ENCODE results near the gene EPHA4.
"Not testable (repeated sequence)": the region's sequence is repeated elsewhere in the genome, so short reads cannot be mapped to it uniquely, and the experiment has no call there.

Gene EPHA4

GRCh38 chr2:221532641-221533040 is 39.5 kb downstream of the EPHA4 start:
- DNase-seq, result no peak

DNA sequence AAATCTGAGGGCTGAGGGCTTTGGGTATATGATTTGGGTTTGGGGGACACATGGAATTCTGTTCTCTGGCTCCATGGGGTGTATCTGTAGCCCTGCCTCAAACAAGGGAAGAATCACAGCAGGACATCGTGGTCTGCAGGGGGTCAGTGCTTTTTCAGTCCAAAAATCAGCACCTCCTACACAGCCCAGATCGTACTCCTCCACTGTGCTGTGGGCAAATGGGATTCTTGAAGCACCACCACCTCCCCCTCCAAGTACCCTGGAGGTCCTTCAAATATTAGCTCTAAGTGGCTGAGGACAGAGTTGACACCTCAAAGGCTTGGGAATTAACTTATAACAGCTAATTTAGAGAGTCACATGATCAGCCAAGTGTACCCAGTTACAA is 41.5 kb downstream of the EPHA4 start:
- no peak for DNase-seq

DNA sequence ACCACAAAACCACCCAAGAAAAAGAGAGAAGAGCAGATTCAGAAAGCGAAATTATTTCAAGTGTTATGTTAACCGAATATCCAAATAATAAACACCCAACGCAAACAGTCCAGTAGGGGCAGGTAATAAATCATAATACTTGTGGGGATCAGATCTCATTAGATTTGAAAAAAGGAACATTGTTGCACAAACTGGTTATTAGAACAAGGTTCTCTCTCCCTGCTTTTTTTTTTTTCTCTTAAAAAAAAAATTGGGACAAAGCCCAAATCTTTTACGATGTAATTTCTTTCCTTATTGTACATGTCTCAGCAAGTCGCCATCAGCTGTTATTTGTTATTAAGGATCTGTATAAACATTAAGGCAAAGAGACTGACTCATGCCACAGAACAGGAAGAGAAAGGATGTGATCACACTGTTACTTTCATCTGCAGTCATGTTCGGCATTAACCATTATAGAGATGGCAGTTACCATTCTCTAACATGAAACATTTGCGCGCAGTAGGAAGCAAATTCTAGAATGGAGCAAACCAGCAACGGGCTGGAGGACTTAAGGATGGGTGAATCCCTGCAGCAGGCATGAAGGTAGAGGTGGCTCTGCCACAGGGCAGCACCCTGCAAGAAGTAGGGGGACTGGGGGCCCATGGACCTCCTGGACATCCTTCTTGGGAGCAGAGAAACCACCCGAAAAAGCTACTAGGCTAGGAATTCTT is 42.0 kb downstream of the EPHA4 start:
- DNase-seq, result peak; percentile 50

DNA sequence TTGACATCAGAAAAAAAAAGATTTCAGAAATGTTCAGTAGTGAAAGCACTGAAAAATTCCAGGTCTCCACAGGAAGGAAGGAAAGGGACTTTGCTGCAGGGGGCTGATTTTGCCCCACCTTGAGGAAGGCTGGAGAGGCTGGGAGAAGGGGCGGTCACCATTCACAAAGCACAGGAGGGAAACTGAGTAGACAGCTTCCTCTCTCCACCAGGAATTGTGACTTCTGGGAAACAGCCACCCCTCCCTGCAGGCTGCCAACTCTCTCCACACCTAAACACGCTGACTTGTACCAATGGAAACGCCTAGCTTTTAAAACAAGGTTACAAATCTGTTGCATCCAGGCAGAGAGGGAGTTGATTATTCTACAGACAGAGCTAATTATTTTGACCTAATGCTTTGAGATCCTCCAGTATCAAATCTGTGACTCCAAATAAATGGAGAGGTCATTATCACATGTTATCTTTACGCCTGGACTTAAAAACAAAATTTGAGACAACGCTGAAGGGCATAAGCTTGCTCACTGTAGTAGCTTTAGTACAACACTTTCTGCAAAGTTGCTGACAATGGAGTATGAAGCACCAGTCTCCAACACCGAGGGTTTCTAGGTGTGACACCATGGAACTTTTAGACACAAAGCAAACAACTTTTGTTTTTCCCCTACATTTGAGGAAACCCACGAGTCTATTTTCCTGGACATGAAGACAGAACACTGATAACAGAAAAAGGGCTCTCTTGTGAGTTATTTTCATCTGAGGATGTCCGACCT is 42.7 kb downstream of the EPHA4 start:
- DNase-seq, result no peak

DNA sequence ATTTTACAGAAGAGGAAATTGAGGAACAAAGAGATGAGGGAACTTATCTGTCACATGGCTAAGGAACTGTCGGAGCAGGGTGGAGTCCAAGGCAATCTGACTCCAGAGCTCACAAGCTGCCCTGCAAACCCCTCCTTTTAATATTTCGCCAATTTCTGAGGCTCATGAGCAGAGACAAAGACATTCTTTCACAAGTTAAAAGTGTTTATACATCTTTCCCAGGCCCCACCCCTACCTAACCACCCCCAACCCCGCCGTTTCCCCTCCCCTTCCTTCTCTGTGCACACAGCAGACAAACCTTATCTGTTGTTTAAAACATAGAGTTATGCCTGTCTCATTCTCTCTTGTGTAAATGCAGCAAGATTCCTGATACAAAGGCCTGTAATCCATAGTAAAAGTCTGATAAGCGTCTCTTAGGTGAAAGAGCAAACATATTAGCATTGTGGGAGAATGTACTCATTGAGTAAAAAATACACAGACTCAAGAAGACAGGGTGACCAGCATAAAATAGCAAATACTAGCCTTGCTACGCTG is 44.3 kb downstream of the EPHA4 start:
- DNase-seq, result peak; percentile 4

DNA sequence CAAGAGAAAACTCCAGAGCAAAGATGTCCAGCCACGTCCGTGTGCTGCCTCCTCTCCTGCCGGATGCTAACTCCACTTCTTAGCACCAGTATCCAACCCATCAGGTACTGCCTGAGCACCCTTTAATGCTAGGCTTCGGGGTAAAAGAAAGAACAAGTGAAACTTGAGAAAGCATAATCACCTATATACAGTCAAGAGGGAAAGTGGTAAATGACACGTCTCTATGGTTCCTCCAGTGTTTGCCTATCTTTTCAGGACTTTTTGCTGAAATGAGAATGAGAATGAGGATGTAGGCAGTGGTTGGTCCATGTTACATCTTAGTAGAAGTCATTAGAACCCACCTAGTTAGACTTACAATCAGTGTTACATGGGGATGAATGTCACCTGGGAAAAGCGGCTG is 47.9 kb downstream of the EPHA4 start:
- DNase-seq, result no peak

DNA sequence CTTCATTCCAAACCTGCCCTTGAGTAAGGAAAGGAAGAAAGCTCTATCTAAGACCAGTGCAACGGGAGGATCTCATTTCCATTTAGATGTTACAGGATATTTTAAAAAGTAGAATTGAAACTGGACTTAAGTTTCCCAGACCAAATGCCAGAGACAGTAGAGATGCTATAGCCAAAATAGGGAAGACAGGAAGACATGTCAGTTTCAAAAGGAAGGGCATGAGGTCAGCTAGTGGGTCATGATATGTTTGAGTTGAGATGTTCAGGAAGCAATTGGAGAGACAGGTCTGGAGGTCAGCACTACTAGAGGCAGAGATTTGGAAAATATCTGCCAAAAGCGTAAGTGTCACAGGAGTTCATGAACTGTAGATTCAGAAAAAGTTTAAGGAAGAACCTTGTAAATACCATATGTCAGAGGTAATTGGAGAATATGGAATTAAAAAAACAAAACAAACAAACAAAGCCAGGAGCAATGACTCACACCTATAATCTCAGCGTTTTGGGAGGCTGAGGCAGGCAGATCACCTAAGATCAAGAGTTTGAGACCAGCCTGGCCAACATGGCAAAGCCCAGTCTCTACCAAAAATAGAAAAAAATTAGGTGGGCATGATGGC is 50.8 kb downstream of the EPHA4 start:
- DNase-seq, result no peak

GRCh38 chr2:221518935-221519625 is 53.0 kb downstream of the EPHA4 start:
- no peak for DNase-seq

DNA sequence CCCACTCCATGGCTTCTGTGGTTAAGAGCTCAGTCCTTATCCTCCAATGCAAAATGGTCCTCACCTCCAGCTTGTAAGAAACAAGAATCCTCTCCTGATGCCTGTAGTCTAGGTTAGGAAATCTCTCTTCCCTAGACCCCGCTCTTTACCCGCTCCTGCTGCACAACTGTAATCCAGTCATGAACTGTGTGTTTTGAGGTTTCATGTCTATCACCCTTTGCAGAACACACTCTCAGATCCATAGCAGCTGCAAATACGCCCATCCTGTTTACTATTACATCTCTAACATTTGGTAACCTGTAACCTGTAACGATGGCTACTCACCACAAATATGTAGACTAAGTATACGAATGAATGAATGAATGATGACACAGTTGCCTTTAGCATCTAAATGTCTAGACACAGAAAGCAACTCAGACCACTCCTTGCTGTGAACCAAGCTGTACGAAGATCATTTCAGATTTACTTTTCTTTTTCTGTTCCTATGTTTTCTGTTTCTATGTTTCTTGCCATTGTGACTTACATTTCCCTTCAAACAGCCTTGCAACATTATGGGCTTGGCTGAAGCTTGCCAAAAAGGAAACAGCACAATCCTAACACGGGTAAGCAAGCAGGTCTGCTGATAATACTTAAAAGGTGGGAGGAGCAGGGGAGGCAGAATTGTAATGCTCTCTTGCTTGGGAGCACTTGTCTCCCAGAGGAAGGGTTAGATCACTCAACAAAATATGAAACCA is 53.7 kb downstream of the EPHA4 start:
- no peak for DNase-seq

DNA sequence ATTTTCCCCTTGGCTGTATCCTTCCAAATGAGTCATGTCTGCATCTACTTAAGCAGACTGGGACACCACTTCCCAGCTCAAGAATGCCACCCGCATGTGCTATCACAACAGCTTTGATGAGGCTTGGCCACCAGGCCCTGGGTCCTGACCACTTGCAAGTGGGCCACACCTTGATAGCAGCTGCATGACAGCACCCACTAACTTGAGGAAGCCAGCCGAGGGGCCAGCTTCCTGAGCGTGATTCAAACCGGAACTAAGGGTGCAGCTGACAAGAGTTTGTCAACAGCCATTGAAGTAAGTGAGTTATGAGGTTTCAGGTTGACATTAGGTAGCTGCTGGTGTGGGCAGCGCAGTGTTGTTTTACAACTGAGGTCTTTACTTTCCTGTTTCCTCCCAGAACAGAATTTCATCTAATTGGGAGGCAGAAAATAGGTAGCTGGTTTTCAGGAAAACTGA is 54.4 kb downstream of the EPHA4 start:
- no peak for DNase-seq

- DNase-seq, result no peak
These were observed 54.9 kb downstream of the EPHA4 start for GRCh38 chr2:221517146-221517695.

GRCh38 chr2:221515864-221516263 is 56.2 kb downstream of the EPHA4 start:
- no peak for DNase-seq

DNA sequence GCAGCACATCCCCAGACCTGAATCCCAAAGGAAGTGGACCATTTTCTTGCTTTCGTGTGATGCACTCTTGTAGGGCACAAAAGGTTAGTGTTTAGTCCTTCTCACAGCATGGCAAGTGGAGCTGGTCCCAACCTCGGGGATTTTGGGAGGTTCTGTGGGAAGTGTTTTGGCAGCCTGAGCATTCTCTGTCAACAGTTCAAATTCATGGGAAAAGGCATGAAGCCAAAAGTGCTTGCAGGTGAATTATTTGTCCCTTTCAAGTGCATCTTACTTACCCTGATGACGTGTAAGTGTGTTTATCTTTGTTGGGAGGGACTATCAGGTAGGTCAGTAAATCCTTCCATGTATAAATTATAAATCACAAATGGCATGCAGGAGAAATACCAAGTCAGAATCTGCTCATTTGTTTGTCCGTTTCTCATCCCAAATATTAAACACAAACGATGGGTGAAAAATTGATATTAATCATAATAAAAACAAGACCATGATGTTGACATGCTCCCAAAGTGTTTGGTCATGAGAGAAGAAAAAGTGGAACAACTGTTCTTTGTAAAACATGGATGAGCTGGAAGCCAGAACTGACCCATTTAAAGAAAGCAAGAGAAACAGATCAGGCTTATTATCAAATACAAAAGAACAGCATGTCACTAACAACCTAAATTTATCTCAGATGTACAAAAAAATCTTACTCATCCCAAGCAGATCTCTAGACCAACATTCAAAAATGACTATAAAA is 57.6 kb downstream of the EPHA4 start:
- DNase-seq, result no peak

- DNase-seq, result no peak
These were observed 58.9 kb downstream of the EPHA4 start for GRCh38 chr2:221513232-221513631.

- DNase-seq, result not testable (repeated sequence)
These were observed 60.8 kb downstream of the EPHA4 start for GRCh38 chr2:221511325-221511724.

DNA sequence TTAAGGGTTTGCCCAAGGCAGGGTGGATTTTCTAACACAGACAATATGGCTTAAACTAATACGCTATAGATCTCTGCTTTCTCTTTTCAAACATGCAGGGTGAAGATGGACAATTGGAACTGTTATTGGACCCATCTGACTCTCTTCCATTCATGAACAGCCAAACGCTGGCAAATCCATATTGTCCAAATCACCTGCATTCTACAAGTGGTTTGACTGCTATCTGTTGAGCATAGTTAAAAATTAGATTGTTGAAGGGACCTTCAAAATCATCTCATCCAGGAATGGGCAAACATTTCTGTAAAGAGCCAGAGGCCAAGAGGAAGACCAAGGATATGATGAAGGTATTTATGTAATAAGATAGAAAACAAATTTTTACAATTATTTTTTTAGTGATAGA is 65.6 kb downstream of the EPHA4 start:
- no peak for DNase-seq

GRCh38 chr2:221505605-221506004 is 66.5 kb downstream of the EPHA4 start:
- DNase-seq, result no peak

DNA sequence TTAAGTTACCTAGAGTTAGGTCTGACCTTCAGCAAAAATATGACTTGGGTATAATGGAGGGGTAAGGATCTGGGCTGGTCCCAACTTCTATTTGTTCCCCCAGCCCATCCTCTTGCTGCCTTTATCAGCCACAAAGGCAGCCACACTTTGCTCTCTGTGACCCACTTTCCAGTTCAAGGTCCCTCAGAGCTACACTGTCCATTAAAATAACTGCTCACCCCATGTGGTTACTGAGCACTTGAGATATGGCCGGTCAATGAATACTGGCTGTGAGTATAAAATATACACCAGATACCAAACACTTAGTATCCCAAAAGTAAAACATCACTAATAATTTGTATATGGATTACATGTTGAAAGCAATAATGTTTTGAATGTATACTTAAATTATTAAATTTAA is 67.2 kb downstream of the EPHA4 start:
- no peak for DNase-seq

GRCh38 chr2:221503965-221504364 is 68.1 kb downstream of the EPHA4 start:
- DNase-seq, result no peak

GRCh38 chr2:221502270-221503010 is 69.7 kb downstream of the EPHA4 start:
- no peak for DNase-seq

- DNase-seq, result no peak
These were observed 70.2 kb downstream of the EPHA4 start for GRCh38 chr2:221501883-221502269.
